ENCODE measurements around the gene PCNX1. TPM values are rescaled to one million over a fixed set of nuclear protein-coding genes. Genes with fewer than 3 reads are reported as not detected.

The PCNX1 gene
- total RNA-seq, 1 donor, result 47.4 TPM

- no peak overlapping the region for H3K4me3 ChIP-seq (ENCODE audit: low read depth, low read length)
- TF ChIP-seq CTCF (IDR thresholded peaks at IDR 0.05; ENCODE audit: insufficient read depth, low read length), result no peak
- DNase-seq (ENCODE audit: low read depth), result no peak
These were observed 9.5 kb downstream of the PCNX1 start for GRCh38 chr14:70916799-70917198.

GRCh38 chr14:70917633-70918032, 10.4 kb downstream of the PCNX1 start:
- no peak for DNase-seq (ENCODE audit: low read depth)
- H3K4me3 ChIP-seq (ENCODE audit: low read depth, low read length), result no peak overlapping the region
- no peak for TF ChIP-seq CTCF (IDR thresholded peaks at IDR 0.05; ENCODE audit: insufficient read depth, low read length)

- H3K4me3 ChIP-seq (ENCODE audit: low read depth, low read length), result no peak overlapping the region
- no peak for TF ChIP-seq CTCF (IDR thresholded peaks at IDR 0.05; ENCODE audit: insufficient read depth, low read length)
- DNase-seq (ENCODE audit: low read depth), result peak; percentile 56
These were observed 12.5 kb downstream of the PCNX1 start for GRCh38 chr14:70919774-70920173.

- H3K4me3 ChIP-seq (ENCODE audit: low read depth, low read length), result no peak overlapping the region
- no peak for TF ChIP-seq CTCF (IDR thresholded peaks at IDR 0.05; ENCODE audit: insufficient read depth, low read length)
These were observed 13.3 kb downstream of the PCNX1 start for GRCh38 chr14:70920608-70921007.

GRCh38 chr14:70921669-70922068, 14.4 kb downstream of the PCNX1 start:
- H3K4me3 ChIP-seq (ENCODE audit: low read depth, low read length), result no peak overlapping the region
- DNase-seq (ENCODE audit: low read depth), result no peak
- no peak for TF ChIP-seq CTCF (IDR thresholded peaks at IDR 0.05; ENCODE audit: insufficient read depth, low read length)

More at GRCh38 chr14:70920608-70921007, 13.3 kb downstream of the PCNX1 start:
- DNase-seq (ENCODE audit: low read depth), result no peak

GRCh38 chr14:70924521-70924920, 17.3 kb downstream of the PCNX1 start:
- H3K4me3 ChIP-seq (ENCODE audit: low read depth, low read length), result no peak overlapping the region
- no peak for DNase-seq (ENCODE audit: low read depth)
- no peak for TF ChIP-seq CTCF (IDR thresholded peaks at IDR 0.05; ENCODE audit: insufficient read depth, low read length)

- DNase-seq (ENCODE audit: low read depth), result no peak
- no peak overlapping the region for H3K4me3 ChIP-seq (ENCODE audit: low read depth, low read length)
- no peak for TF ChIP-seq CTCF (IDR thresholded peaks at IDR 0.05; ENCODE audit: insufficient read depth, low read length)
These were observed 19.1 kb downstream of the PCNX1 start for GRCh38 chr14:70926235-70926830.

Data from fibroblast of the aortic adventitia (primary cell).